GM18873 (cell line): ENCODE measurements around the gene MIEF1.

Experiments
- ATAC-seq: cut with Tn5 transposase; IDR thresholded peaks from one replicate; pipeline ENCODE4 v1.9.1; 2021; ENCODE audit warnings: mild to moderate bottlenecking, moderate library complexity, moderate number of reproducible peaks; ENCODE audit not compliant: unreplicated experiment, low FRiP score

MIEF1 gene

GRCh38 chr22:39502109-39502788 is at the start of gene MIEF1:
Gene MIEF1, plus strand, starts transcription at chr22:39502290. Its CDS starts 9,005 bp downstream, at chr22:39511295.
- peak; percentile 58 for ATAC-seq

GRCh38 chr22:39452740-39453040 is 49.4 kb upstream of the MIEF1 start:
- ATAC-seq: no peak

GRCh38 chr22:39453765-39454378 is 48.2 kb upstream of the MIEF1 start:
- ATAC-seq: no peak

GRCh38 chr22:39454385-39454871 is 47.7 kb upstream of the MIEF1 start:
- ATAC-seq: no peak

- no peak for ATAC-seq
Observed at GRCh38 chr22:39456522-39457197, 45.4 kb upstream of the MIEF1 start, which contains the start of gene MGAT3. Gene MGAT3, plus strand, starts transcription at chr22:39457012. Its CDS starts 30,336 bp downstream, at chr22:39487348.

- no peak for ATAC-seq
Observed at GRCh38 chr22:39457198-39457555, 44.9 kb upstream of the MIEF1 start.

- ATAC-seq: no peak
Observed at GRCh38 chr22:39457556-39458443, 44.3 kb upstream of the MIEF1 start.

- no peak for ATAC-seq
Observed at GRCh38 chr22:39458444-39459083, 43.5 kb upstream of the MIEF1 start.

GRCh38 chr22:39459681-39460080 is 42.4 kb upstream of the MIEF1 start:
- ATAC-seq: no peak

- no peak for ATAC-seq
Observed at GRCh38 chr22:39462443-39463221, 39.5 kb upstream of the MIEF1 start.

- no peak for ATAC-seq
Observed at GRCh38 chr22:39463277-39463676, 38.8 kb upstream of the MIEF1 start.

- ATAC-seq: no peak
Observed at GRCh38 chr22:39463931-39464390, 38.1 kb upstream of the MIEF1 start.

GRCh38 chr22:39466228-39467006 is 35.7 kb upstream of the MIEF1 start:
- ATAC-seq: no peak

GRCh38 chr22:39467390-39467895 is 34.6 kb upstream of the MIEF1 start:
- ATAC-seq: no peak

- no peak for ATAC-seq
Observed at GRCh38 chr22:39468487-39469325, 33.4 kb upstream of the MIEF1 start.

- ATAC-seq: no peak
Observed at GRCh38 chr22:39469326-39469680, 32.8 kb upstream of the MIEF1 start.

- ATAC-seq: no peak
Observed at GRCh38 chr22:39469681-39470450, 32.2 kb upstream of the MIEF1 start.
